H1 (cell line): ENCODE results near the gene CRKL. TPM values are rescaled to one million over a fixed set of nuclear protein-coding genes. Genes with fewer than 3 reads are reported as not detected.

Experiments used
- ATF2 ChIP-seq: IDR thresholded peaks from 2 replicates; pipeline ENCODE4 v1.6.1; 2012; ENCODE audit warnings: low read length, inconsistent platforms
- CHD7 ChIP-seq: fragments of 300-600 bp; sonication (generic); IDR thresholded peaks from 2 replicates; pipeline ENCODE4 v1.7.1; 2012; ENCODE audit warnings: low read length, moderate library complexity, mild to moderate bottlenecking, inconsistent platforms; ENCODE audit not compliant: insufficient replicate concordance
- CTCF ChIP-seq, 3 experiments: IDR thresholded peaks; 1 replicate in 2 of 3; 2 replicates in 1 of 3; pipeline versions ENCODE4 v1.5.1 to v1.6.1; 2011; ENCODE audit warnings: low read length in 3 of 3, mild to moderate bottlenecking in 3 of 3, inconsistent platforms in 2 of 3, low read depth in 1 of 3, moderate library complexity in 1 of 3; ENCODE audit not compliant: insufficient read depth in 1 of 3; ENCODE audit errors: control extremely low read depth in 1 of 3
- EGR1 ChIP-seq: IDR thresholded peaks from 2 replicates; pipeline ENCODE4 v1.6.1; 2011; ENCODE audit warnings: low read depth, low read length, borderline replicate concordance
- polyA plus RNA-seq, 7 experiments: library from polyadenylated mRNA; depleted of rRNA in 3 of 7; stranded (reverse) in 5 of 7; unstranded in 2 of 7; fragments of >200 nt in 5 of 7; fragments of 200-250 nt in 2 of 7; gene quantifications; 1 replicate in 5 of 7; 2 replicates in 1 of 7; 4 replicates in 1 of 7; pipeline versions ENCODE4 v1.2.1 to v1.2.3, GENCODE V29; 2011 to 2013; ENCODE audit warnings: missing spikeins in 2 of 7, mixed read lengths in 2 of 7
- total RNA-seq: library from RNA; stranded (reverse); fragmentation: NEBNext Ultra II Directional; extraction: Animal tissue kit (Norgen Biotek cat#: 25700); gene quantifications from 2 replicates; pipeline ENCODE4 v1.2.1, GENCODE V29; 2021

The CRKL gene
- total and polyA plus RNA-seq, 2 of the 8 experiments (the other 6 are each of a cell fraction or from before 2014, with no cell fraction given) = 34.5 to 94.5 TPM

GRCh38 chr22:20968281-20968977 lies 51.2 kb downstream of the CRKL start (continued):
- no peak for TF ChIP-seq CHD7
- no peak for TF ChIP-seq EGR1
- no peak for TF ChIP-seq CTCF (IDR thresholded peaks at IDR 0.05; ENCODE audit: control extremely low read depth in 1 of 3, insufficient read depth in 1 of 3, low read depth in 1 of 3, low read length in 3 of 3)
- no peak for TF ChIP-seq ATF2
